GM18951 (cell line): ENCODE data around the gene CHD6.

Experiments
- POLR2A ChIP-seq: IDR thresholded peaks from 4 replicates; pipeline ENCODE4 v1.6.1; 2011; ENCODE audit warnings: mild to moderate bottlenecking; ENCODE audit not compliant: insufficient read length, insufficient read depth; ENCODE audit errors: extremely low read depth
- in situ Hi-C: fragments of 300-500 bp; cut with MboI; formaldehyde crosslinking; loops from one replicate; pipeline ENCODE4 v1.12.0; 2022; ENCODE audit warnings: low sequenced_read_pairs, mixed read lengths, inconsistent platforms; ENCODE audit not compliant: unreplicated experiment

Gene CHD6

DNA sequence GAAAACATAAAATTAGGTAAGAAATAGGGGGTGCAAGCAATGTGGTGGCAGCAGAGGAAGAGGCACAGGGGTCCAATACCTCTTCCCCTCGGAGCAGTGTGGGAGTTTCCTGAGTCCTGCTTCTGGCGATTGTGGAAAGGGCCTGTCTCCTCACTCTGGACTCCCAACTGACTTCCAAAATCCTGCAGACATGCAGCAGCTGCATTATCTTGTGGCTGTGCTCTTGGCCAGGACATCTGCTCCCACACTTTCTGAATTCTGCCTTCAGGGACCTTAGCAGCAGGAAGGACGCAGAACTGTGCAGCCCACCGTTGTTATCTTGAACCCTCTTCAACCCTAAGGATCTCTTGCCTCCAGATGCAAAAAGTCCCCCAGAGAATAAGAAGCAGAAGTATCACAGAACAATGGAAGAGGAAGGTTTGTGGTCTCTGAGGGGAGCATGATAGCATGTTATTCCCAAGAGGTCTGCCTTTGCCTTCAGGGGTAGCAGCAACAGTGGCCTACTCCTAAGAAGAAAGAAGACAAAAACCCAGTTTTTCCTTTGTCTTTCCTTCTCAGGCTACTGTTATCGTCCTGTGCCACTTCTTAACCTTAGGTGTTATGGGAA is 149.1 kb downstream of the CHD6 start:
- in situ Hi-C loops = no loop called here
- no peak for TF ChIP-seq POLR2A

DNA sequence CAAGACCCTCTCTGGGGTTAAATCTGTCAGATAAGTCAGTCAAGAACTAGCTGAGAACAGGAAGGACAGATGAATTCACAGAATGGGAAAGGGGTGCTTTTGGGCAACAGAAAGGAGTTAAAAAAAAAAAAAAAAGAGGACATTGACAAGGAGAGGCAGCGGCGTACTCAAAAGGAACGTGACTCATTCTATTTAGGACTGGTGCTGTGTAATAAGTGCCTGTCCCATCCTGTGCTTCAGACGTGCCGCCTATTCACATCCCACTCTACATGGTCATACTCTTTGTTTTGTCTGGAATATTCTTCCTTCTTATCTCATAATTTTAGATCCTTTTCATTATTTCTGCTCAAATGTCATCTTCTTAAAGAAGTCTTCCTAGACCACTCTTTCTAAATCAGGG is 150.5 kb downstream of the CHD6 start:
- no peak for TF ChIP-seq POLR2A
- in situ Hi-C loops = no loop called here

DNA sequence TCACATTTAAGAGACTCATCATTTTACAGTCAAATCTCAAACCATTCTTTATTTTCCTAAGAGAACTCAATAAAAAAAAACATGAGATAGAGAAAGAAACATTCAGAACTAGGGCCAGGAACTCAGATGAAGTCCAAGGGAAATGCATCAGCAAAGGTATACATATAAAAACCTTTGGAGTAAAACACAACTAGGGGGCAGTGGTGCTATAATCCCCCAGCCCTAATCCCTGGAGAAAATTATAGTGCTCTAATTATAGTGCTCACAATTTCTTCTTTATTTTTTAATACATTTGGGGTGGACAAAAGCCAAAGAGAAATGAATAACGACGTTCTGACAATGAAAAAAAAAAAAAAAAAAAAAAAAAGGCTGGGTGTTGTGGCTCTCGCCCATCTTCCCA is 151.0 kb downstream of the CHD6 start:
- no peak for TF ChIP-seq POLR2A
- in situ Hi-C loops = no loop called here

DNA sequence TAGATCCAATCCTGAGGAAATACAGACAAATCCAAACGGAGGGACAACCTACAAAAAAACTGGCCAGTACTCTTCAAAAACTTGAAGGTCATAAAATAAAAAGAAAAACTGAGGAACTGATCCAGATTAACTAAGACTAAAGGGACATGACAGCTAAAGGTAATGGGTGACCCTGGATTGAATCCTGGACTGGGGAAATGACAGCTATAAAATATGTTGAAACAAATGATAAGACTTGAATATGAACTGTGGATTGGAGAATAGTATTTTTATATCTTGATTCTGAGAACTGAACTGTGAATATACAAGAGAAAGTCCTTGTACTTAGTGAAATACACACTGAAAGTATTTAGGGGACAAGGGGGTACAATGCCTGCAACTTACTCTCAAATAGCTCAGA is 154.6 kb downstream of the CHD6 start:
- in situ Hi-C loops = no loop called here
- TF ChIP-seq POLR2A = no peak

DNA sequence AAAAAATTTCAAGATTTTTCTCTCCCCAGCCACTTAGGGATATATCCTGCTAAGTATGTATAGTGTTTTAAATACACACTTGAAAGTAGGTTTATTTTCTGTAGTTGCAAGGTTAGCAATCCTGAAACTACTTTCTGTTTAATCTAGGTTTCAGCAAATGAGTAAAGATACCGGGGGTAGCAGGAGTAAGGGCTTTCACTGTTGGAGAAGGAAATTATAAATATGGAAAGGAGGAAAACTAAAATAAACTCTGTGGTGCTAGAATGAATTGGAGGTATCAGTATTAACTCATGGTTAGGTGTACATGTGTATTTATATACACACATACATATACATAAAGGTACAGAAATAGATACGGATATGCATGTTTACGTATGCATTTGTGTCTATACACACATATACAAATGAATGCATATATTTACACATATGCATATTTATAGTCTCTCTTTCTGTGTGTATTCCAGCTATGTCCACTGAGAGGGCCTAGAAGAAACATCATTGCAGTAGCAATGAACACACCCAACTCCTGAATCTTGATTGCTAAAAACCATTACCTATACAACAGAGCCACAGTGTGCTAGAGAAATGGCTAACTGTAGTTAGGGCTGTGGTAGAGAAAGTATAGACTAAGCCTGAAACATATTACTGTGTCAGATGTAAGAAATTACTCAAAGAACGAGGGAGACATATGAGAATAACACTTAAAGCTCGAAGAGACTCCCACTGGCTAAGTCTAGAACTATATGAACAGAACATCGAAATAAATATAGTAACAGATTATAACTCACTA is 155.6 kb downstream of the CHD6 start:
- no peak for TF ChIP-seq POLR2A
- in situ Hi-C loops = no loop called here

DNA sequence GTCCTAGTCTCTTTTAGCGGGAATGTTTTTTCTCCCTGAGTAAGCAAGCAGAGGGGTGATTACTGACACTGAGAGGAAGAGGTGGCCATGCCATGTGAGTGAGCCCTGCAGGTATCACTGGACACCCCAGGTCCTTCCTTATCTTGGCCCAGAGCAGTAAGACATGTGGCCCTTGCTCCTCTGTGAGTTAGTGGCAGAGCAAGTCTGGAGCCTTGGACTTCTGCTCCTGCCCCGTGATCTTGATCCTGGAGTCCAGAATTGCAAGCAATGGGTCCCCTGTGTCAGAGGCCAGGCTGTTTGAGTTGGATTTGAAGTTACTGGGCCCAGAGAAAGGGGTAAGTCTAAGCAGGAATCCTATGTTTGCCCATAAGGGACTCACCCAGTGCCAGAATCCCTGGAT is 159.4 kb downstream of the CHD6 start:
- in situ Hi-C loops = no loop called here
- no peak for TF ChIP-seq POLR2A

DNA sequence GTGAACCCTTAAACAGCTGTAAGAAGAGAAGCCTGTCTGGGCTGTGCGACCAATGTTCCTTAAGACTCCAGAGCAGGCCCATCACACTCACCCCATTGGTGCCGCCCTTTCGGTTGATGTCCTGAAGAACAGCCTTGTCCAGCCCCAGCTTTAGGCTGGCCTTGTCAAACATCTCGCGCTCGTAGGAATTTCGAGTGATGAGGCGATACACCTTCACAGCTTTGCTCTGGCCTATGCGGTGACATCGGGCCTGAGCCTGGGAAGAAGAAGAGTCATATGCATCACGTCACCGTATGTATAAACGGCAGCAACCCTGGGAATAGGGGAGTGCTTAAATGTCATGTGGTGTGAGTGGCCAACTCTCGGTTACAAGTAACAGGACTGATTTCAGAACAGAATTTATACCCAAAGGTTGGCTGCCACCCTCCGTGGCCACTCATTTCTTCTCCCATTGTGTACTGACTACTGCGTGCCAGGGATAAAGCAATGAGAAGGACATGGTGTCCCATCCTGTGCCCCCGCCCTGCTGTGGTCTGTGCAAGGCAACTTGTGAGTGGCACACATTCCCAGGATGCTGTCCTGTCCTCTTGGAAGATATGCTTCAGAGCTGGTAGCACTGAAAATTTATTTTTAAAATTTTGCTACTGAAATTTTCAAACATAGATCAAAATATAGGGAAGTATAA is 160.9 kb downstream of the CHD6 start:
- in situ Hi-C loops = no loop called here
- TF ChIP-seq POLR2A = no peak

DNA sequence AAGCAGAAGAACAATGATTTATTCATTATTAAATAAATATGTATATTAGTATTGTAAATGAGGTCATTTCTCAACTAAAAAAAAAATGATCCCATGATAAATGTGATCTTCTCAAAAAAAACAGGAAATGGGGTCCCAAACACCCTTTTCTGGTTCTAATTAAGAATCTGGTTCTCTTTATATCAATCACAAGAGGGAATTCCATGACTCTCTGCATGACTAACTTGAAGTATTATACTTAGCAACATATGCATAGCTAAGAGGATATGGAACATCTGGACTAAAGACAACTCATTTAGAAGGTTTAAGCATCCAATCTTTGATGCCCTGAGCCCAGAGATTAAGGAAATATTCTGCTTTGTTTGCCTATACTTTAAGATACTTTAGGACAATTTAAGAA is 161.8 kb downstream of the CHD6 start:
- TF ChIP-seq POLR2A = no peak
- in situ Hi-C loops = no loop called here

DNA sequence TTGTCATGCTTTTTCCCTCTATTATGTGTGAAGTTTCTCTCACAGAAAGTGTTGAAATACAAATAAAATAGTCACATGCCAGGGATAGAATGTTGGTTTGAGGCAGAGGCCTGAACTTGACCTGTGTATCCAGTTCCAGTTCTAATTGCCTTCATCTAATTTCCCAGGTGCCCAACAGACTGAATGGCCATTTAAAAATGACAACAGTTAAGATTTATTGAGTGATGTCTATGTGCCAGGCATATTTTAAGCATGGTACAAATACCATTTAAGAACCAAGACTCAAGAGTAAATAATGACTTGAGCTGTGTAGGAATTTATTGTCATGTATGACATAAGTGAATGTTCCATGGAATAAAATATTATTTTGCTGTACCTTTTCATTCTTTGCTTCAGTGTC is 163.9 kb downstream of the CHD6 start:
- TF ChIP-seq POLR2A = no peak
- in situ Hi-C loops = no loop called here

DNA sequence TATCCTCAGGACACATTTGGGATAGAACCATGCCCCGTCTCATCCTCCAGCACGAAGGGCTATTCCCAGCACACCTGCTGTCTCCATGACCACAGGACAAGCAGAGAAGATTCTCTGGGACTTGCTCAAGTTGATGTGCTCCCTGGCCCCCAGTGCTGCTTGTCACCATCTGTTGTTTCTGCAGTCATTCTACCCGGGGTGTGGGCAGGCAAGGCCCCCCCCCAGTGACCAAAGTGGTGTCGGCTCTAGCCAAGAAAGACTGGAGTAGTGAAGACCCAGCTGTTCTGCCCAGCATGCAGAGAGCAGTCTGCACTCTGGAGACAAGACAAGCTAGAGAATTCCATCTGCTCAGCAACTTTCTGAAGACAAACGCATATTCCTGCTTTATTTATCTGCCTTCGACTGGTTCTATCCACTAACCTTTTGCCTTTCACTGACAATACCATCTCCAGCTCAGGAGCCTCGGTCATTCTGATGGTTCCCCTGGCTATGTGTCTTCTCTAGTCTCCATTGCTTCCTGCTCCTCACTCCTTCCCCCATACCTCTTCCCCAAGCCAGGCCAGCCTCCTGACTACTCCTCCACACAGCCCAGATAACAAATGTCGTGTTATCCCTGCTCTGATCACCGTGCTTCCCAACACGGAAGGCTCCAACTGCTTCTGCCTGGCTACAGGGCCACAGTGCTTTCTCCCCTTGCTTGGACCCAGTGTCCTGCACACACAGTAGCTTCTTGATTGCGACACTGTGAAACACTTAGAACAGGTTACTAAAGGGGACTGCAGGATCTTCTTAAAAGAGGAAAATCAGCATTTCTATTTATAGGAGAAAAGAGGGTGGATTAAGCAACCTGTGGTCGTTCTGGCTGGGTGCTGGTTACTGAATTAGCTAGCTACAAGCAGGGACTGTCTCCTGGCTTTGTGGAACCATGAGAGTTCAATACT is 164.9 kb downstream of the CHD6 start:
- in situ Hi-C loops = no loop called here
- TF ChIP-seq POLR2A = no peak

DNA sequence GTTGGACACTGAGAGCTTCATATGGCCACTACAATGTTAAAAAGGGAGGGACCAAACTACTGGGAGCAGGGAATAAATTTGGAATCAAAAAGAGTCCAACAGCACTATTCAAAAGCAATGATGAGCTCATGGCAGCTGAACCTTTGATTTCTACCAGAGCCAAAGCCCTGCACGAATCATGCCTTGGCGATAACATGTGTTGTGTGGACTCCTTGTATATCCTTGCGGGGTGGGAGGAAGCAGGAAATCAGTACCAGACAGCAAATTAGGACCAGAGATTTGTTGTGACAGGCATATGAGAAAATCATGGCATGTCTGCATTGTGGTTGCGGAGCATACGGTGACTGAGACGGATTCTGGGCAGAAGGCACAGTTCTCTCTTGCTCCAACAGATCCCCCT is 166.0 kb downstream of the CHD6 start:
- in situ Hi-C loops = no loop called here

DNA sequence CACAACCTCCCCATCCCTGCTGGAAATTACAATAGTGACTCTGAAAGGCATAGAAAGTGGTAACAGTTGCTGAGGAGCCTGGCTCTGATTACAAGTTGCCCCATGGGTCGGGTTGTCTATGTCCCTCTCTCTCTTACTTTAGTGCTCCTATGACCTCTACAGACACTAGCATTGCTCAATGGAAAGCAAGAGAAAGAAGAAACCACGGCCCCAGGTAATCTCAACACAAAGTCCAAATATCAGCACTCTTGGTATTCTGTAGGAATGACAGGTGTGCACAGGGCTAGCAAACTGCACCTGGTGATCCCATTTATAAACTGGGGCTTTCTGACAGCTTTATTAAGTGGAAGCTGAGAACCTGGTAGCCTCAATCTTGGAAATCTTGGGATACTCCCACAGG is 171.2 kb downstream of the CHD6 start:
- in situ Hi-C loops = no loop called here
- no peak for TF ChIP-seq POLR2A

More for the DNA sequence above, 166.0 kb downstream of the CHD6 start:
- no peak for TF ChIP-seq POLR2A

DNA sequence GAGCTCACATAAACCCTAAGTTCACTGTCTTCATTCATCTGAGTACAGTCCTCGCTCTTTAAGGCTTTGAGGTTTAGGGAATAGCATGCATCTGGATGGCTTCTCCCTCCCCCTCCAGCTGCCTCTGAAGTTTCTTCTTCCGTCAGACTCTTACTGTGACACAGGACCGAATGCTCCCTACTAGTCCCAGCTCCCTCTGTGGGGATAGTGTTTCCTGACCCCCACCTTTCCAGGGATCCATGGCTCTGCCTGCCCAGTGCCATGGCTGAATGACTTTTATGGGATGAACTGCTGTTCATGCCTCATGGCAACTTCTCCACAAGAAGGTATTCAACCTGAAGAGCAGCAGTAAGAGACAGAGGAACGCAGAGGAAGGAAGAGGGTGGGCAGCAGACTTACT is 171.7 kb downstream of the CHD6 start:
- no peak for TF ChIP-seq POLR2A
- in situ Hi-C loops = no loop called here
